CD4-positive, alpha-beta T cell treated with Interleukin-15 for 4 hours (primary cell): ENCODE measurements around the gene EIF5A2.

ENCODE experiments used
- DNase-seq: peaks from one replicate; pipeline ENCODE4 v3.0.0-alpha.2; 2020; ENCODE audit warnings: low spot score

The EIF5A2 gene

DNA sequence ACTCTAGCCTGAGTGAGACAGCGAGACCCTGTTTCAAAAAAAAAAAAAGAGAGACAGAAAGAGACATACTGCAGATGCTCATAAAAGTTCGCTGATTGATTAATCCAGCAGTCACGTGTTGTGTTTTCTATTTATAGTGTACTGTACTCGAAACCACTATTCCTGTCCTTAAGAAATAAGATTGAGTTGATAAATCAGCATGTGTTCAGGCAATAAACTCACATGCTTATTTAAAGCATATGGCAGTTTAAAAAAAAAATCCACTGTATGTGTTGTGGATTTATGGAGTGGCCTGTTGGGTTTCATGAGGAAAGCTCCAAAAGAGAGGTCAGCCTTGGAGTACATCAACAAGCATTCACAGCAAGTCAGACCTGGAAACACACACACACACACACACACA, 56.1 kb downstream of the EIF5A2 start:
- no peak for DNase-seq

DNA sequence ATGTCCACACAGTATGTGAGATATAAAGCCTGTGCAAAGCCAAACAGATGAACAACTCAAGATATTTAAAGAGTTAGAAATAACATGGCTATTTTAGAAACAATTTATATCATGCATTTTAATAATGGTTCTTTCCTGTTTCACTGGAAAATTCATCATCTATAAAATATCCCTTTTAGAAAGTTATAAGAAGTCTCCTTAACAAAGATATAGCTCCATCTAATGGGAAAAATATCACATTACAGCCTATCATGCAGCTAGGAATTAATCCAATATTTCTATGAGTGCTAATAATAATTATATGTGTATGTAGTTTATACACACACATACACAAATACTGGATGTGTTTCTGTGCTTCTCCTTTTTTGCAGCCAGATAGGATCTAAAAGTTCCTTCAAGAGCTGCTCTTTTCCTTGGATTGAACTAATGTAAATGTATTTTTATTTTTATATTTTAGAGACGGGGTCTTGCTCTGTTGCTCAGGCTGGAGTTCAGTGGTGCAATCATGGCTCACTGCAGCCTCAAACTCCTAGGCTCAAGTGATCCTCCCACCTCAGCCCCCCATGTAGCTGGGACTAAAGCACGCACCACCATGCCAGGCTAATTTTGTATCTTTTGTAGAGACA, 60.0 kb downstream of the EIF5A2 start:
- no peak for DNase-seq

DNA sequence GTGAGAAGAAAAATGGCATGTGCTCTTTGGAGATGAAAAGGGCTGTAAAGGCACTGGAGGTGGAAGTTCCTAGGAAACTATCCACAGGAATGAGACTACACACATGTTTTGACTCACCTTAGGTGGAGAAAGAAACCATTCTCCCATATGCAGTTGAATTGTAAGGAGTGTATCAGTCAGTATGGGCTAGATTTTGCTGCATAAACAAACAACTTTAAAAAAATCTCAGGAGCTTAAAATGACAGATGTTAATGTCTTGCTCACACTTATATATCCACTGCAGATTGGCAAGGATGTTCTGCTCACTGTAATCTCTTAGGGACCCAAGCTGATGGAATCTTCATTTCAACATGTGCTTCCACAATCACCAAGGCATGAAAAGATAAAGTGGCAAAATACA, 64.1 kb downstream of the EIF5A2 start:
- no peak for DNase-seq

DNA sequence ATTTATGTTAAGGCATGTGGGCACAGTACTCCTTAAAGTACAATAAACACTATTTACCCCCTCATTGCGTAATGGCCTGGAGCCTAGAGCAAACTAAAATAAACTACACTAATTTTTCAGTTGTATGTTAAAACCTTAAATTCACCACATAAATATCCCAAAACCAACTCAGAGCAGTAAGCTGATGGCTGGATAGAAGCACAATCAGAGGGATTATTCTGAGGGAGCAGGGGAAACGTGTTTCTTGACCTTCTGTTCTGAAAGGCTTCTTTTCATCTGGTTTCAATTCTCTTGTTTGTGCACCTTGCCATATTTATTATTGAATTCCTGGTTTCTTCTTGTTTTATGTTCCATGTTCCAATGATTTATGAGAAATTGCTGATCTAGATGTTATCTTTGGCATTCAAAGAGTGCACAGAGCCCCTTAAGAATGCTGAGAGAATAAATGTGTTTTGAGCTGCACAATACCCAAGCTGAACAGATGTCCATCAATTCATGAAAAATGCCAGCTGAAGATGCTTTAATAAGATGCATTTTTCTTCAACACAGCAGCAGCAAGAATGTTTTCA, 68.1 kb downstream of the EIF5A2 start:
- no peak for DNase-seq

DNA sequence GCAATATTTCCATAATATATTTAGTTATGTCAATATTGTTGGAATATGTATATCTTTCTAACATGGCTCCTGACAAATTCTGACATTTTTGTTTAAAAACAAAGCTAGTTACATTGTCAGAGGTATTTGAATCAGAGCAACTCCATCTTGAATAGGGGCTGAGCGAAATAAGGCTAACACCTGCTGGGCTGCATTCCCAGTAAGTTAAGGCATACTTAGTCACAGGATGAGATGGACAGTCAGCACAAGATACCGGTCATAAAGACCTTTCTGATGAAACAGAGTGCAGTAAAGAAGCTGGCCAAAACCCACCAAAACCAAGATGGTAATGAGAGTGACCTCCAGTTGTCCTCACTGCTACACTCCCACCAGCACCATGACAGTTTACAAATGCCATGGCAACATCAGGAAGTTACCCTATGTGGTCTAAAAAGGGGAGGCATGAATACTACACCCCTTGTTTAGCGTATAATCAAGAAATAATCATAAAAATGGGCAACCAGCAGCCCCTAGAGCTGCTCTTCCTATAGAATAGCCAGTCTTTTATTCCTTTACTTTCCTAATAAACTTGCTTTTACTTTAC, 68.8 kb downstream of the EIF5A2 start:
- DNase-seq = no peak
